Transverse colon (tissue), 3 donors: ENCODE measurements around the gene PIGV.

Experiments
- CTCF ChIP-seq, 5 experiments: fragments of 200-600 bp in 3 of 5; fragments of 450-650 bp in 2 of 5; sonication (generic) in 3 of 5; IDR thresholded peaks; 1 replicate in 2 of 5; 2 replicates in 3 of 5; pipeline ENCODE4 v1.5.1; 2016 to 2017; ENCODE audit warnings: antibody characterized with exemption in 5 of 5, inconsistent platforms in 3 of 5, mild to moderate bottlenecking in 2 of 5, moderate library complexity in 1 of 5
- EP300 ChIP-seq: sonication (generic); formaldehyde crosslinking; IDR thresholded peaks from one replicate; pipeline ENCODE4 v1.6.1; 2017; ENCODE audit warnings: antibody characterized with exemption, low read depth
- POLR2A ChIP-seq: fragments of 450-650 bp; IDR thresholded peaks from one replicate; pipeline ENCODE4 v1.6.1; 2016; ENCODE audit warnings: antibody characterized with exemption, mild to moderate bottlenecking, moderate library complexity

- TF ChIP-seq CTCF (IDR thresholded peaks at IDR 0.05) (no peak), EP300 (no peak), POLR2A (no peak)
Measured at GRCh38 chr1:26761217-26761616, 26.5 kb upstream of the PIGV start.
